ENCODE data around the gene RNF212.

Gene RNF212

GRCh38 chr4:1099684-1100335 lies 13.6 kb downstream of the RNF212 start:
- WGBS, 2 experiments, result 94% methylated on average over 27 of the region's 27 CpGs
- peaks cover 8% of the 10 kb centered on the region for H3K4me1 ChIP-seq (ENCODE audit: control insufficient read depth, insufficient read depth, low read length)

GRCh38 chr4:1099270-1099669 lies 14.1 kb downstream of the RNF212 start:
- H3K9me3 ChIP-seq (ENCODE audit: control insufficient read depth, low read length), result no peaks in the 10 kb centered on the region
- H3K4me3 ChIP-seq (ENCODE audit: insufficient read depth, low read depth, low read length), result no peak overlapping the region
- WGBS, 2 experiments, result 95% methylated on average over 9 of the region's 9 CpGs
- H3K4me1 ChIP-seq (ENCODE audit: control insufficient read depth, insufficient read depth, low read length), result peaks cover 2% of the 10 kb centered on the region
- no peaks in the 10 kb centered on the region for H3K27me3 ChIP-seq (ENCODE audit: control insufficient read depth, insufficient read depth, low read length, poor library complexity, severe bottlenecking)
- no peak overlapping the region for H3K27ac ChIP-seq (ENCODE audit: insufficient read depth, low read depth, low read length, poor library complexity, severe bottlenecking)
- H3K36me3 ChIP-seq (ENCODE audit: control insufficient read depth, insufficient read depth, low read length), result no peaks in the 10 kb centered on the region

More at GRCh38 chr4:1099684-1100335, 13.6 kb downstream of the RNF212 start:
- no peak overlapping the region for H3K27ac ChIP-seq (ENCODE audit: insufficient read depth, low read depth, low read length, poor library complexity, severe bottlenecking)
- H3K4me3 ChIP-seq (ENCODE audit: insufficient read depth, low read depth, low read length), result no peak overlapping the region
- no peaks in the 10 kb centered on the region for H3K36me3 ChIP-seq (ENCODE audit: control insufficient read depth, insufficient read depth, low read length)
- no peaks in the 10 kb centered on the region for H3K27me3 ChIP-seq (ENCODE audit: control insufficient read depth, insufficient read depth, low read length, poor library complexity, severe bottlenecking)
- H3K9me3 ChIP-seq (ENCODE audit: control insufficient read depth, low read length), result no peaks in the 10 kb centered on the region

- Histone ChIP-seq H3K36me3 (ENCODE audit: control insufficient read depth, insufficient read depth, low read length) (no peaks in the 10 kb centered on the region), H3K4me1 (ENCODE audit: control insufficient read depth, insufficient read depth, low read length) (no peaks in the 10 kb centered on the region), H3K4me3 (ENCODE audit: insufficient read depth, low read depth, low read length) (no peak overlapping the region), H3K27me3 (ENCODE audit: control insufficient read depth, insufficient read depth, low read length, poor library complexity, severe bottlenecking) (no peaks in the 10 kb centered on the region), H3K9me3 (ENCODE audit: control insufficient read depth, low read length) (no peaks in the 10 kb centered on the region), H3K27ac (ENCODE audit: insufficient read depth, low read depth, low read length, poor library complexity, severe bottlenecking) (no peak overlapping the region)
- 93 to 96% methylated on average over 7 to 8 of the region's 8 CpGs for WGBS, 2 experiments
Observed at GRCh38 chr4:1098311-1098925, 14.9 kb downstream of the RNF212 start.

- H3K27ac ChIP-seq (ENCODE audit: insufficient read depth, low read depth, low read length, poor library complexity, severe bottlenecking), result no peak overlapping the region
- no peaks in the 10 kb centered on the region for H3K36me3 ChIP-seq (ENCODE audit: control insufficient read depth, insufficient read depth, low read length)
- 89 to 93% methylated on average over 9 of the region's 9 CpGs for WGBS, 2 experiments
- H3K4me1 ChIP-seq (ENCODE audit: control insufficient read depth, insufficient read depth, low read length), result no peaks in the 10 kb centered on the region
- no peaks in the 10 kb centered on the region for H3K27me3 ChIP-seq (ENCODE audit: control insufficient read depth, insufficient read depth, low read length, poor library complexity, severe bottlenecking)
- no peak overlapping the region for H3K4me3 ChIP-seq (ENCODE audit: insufficient read depth, low read depth, low read length)
- H3K9me3 ChIP-seq (ENCODE audit: control insufficient read depth, low read length), result no peaks in the 10 kb centered on the region
Observed at GRCh38 chr4:1097553-1097952, 15.8 kb downstream of the RNF212 start.

- Histone ChIP-seq H3K9me3 (ENCODE audit: control insufficient read depth, low read length) (no peaks in the 10 kb centered on the region), H3K4me1 (ENCODE audit: control insufficient read depth, insufficient read depth, low read length) (no peaks in the 10 kb centered on the region), H3K27me3 (ENCODE audit: control insufficient read depth, insufficient read depth, low read length, poor library complexity, severe bottlenecking) (no peaks in the 10 kb centered on the region), H3K4me3 (ENCODE audit: insufficient read depth, low read depth, low read length) (no peak overlapping the region), H3K36me3 (ENCODE audit: control insufficient read depth, insufficient read depth, low read length) (no peaks in the 10 kb centered on the region), H3K27ac (ENCODE audit: insufficient read depth, low read depth, low read length, poor library complexity, severe bottlenecking) (no peak overlapping the region)
- WGBS, 2 experiments, result 92% methylated on average over 5 of the region's 5 CpGs
Observed at GRCh38 chr4:1096841-1097240, 16.5 kb downstream of the RNF212 start.

GRCh38 chr4:1094336-1094690 lies 19.1 kb downstream of the RNF212 start:
- Histone ChIP-seq H3K27ac (ENCODE audit: insufficient read depth, low read depth, low read length, poor library complexity, severe bottlenecking) (no peak overlapping the region), H3K27me3 (ENCODE audit: control insufficient read depth, insufficient read depth, low read length, poor library complexity, severe bottlenecking) (no peaks in the 10 kb centered on the region), H3K4me1 (ENCODE audit: control insufficient read depth, insufficient read depth, low read length) (no peaks in the 10 kb centered on the region), H3K9me3 (ENCODE audit: control insufficient read depth, low read length) (no peaks in the 10 kb centered on the region), H3K36me3 (ENCODE audit: control insufficient read depth, insufficient read depth, low read length) (no peaks in the 10 kb centered on the region), H3K4me3 (ENCODE audit: insufficient read depth, low read depth, low read length) (no peak overlapping the region)
- WGBS, 2 experiments, result 82 to 86% methylated on average over 6 of the region's 6 CpGs

- no peak overlapping the region for H3K4me3 ChIP-seq (ENCODE audit: insufficient read depth, low read depth, low read length)
- 91% methylated on average over 21 to 22 of the region's 22 CpGs for WGBS, 2 experiments
- H3K36me3 ChIP-seq (ENCODE audit: control insufficient read depth, insufficient read depth, low read length), result no peaks in the 10 kb centered on the region
- H3K4me1 ChIP-seq (ENCODE audit: control insufficient read depth, insufficient read depth, low read length), result no peaks in the 10 kb centered on the region
- H3K9me3 ChIP-seq (ENCODE audit: control insufficient read depth, low read length), result no peaks in the 10 kb centered on the region
- no peaks in the 10 kb centered on the region for H3K27me3 ChIP-seq (ENCODE audit: control insufficient read depth, insufficient read depth, low read length, poor library complexity, severe bottlenecking)
- H3K27ac ChIP-seq (ENCODE audit: insufficient read depth, low read depth, low read length, poor library complexity, severe bottlenecking), result no peak overlapping the region
Observed at GRCh38 chr4:1093391-1094335, 19.7 kb downstream of the RNF212 start.

GRCh38 chr4:1092983-1093361 lies 20.4 kb downstream of the RNF212 start:
- no peaks in the 10 kb centered on the region for H3K4me1 ChIP-seq (ENCODE audit: control insufficient read depth, insufficient read depth, low read length)
- WGBS, 2 experiments, result 93 to 94% methylated on average over 4 of the region's 4 CpGs
- no peaks in the 10 kb centered on the region for H3K9me3 ChIP-seq (ENCODE audit: control insufficient read depth, low read length)
- H3K27me3 ChIP-seq (ENCODE audit: control insufficient read depth, insufficient read depth, low read length, poor library complexity, severe bottlenecking), result no peaks in the 10 kb centered on the region
- H3K36me3 ChIP-seq (ENCODE audit: control insufficient read depth, insufficient read depth, low read length), result no peaks in the 10 kb centered on the region
- no peak overlapping the region for H3K4me3 ChIP-seq (ENCODE audit: insufficient read depth, low read depth, low read length)
- no peak overlapping the region for H3K27ac ChIP-seq (ENCODE audit: insufficient read depth, low read depth, low read length, poor library complexity, severe bottlenecking)

GRCh38 chr4:1092026-1092982 lies 21.1 kb downstream of the RNF212 start:
- Histone ChIP-seq H3K4me3 (ENCODE audit: insufficient read depth, low read depth, low read length) (no peak overlapping the region), H3K27ac (ENCODE audit: insufficient read depth, low read depth, low read length, poor library complexity, severe bottlenecking) (no peak overlapping the region), H3K36me3 (ENCODE audit: control insufficient read depth, insufficient read depth, low read length) (no peaks in the 10 kb centered on the region), H3K9me3 (ENCODE audit: control insufficient read depth, low read length) (no peaks in the 10 kb centered on the region), H3K27me3 (ENCODE audit: control insufficient read depth, insufficient read depth, low read length, poor library complexity, severe bottlenecking) (no peaks in the 10 kb centered on the region), H3K4me1 (ENCODE audit: control insufficient read depth, insufficient read depth, low read length) (no peaks in the 10 kb centered on the region)
- WGBS, 2 experiments, result 94% methylated on average over 28 of the region's 28 CpGs

Data from ectodermal cell (in vitro differentiated cells).